NCI-H146 treated with DMSO at 0.1 percent for 48 hours (cell line): ENCODE results near the gene SIN3B.
A peak's percentile ranks its signal among the peaks of the same experiment; 100 is the strongest.

Experiments used
- DNase-seq: peaks from one replicate; lab custom pipeline; 2025; ENCODE audit not compliant: unreplicated experiment; lab: John Stamatoyannopoulos, UW

Gene SIN3B

GRCh38 chr19:16825312-16826052 lies 3.7 kb upstream of the SIN3B start:
- peak; percentile 14 for DNase-seq

GRCh38 chr19:16829822-16830289 lies 658 bp downstream of the SIN3B start:
- no peak for DNase-seq

GRCh38 chr19:16830679-16831078 lies 1.5 kb downstream of the SIN3B start:
- DNase-seq = no peak

- DNase-seq = no peak
Observed at GRCh38 chr19:16831531-16831930, 2.3 kb downstream of the SIN3B start.

GRCh38 chr19:16834747-16835146 lies 5.5 kb downstream of the SIN3B start:
- no peak for DNase-seq

- no peak for DNase-seq
Observed at GRCh38 chr19:16836115-16837034, 7.2 kb downstream of the SIN3B start.

- DNase-seq = no peak
Observed at GRCh38 chr19:16837035-16837362, 7.8 kb downstream of the SIN3B start.

GRCh38 chr19:16841391-16841926 lies 12.3 kb downstream of the SIN3B start:
- no peak for DNase-seq

GRCh38 chr19:16846901-16847300 lies 17.7 kb downstream of the SIN3B start:
- DNase-seq = no peak

- DNase-seq = no peak
Observed at GRCh38 chr19:16847430-16847829, 18.2 kb downstream of the SIN3B start.

- no peak for DNase-seq
Observed at GRCh38 chr19:16849168-16849567, 20.0 kb downstream of the SIN3B start.

- DNase-seq = no peak
Observed at GRCh38 chr19:16850133-16850532, 20.9 kb downstream of the SIN3B start.

- DNase-seq = no peak
Observed at GRCh38 chr19:16851031-16851712, 22.0 kb downstream of the SIN3B start.

- DNase-seq = no peak
Observed at GRCh38 chr19:16853066-16853465, 23.9 kb downstream of the SIN3B start.

- DNase-seq = no peak
Observed at GRCh38 chr19:16856091-16856490, 26.9 kb downstream of the SIN3B start.

- DNase-seq = no peak
Observed at GRCh38 chr19:16859626-16860025, 30.4 kb downstream of the SIN3B start.

- no peak for DNase-seq
Observed at GRCh38 chr19:16860118-16860517, 30.9 kb downstream of the SIN3B start.

- DNase-seq = no peak
Observed at GRCh38 chr19:16861011-16861410, 31.8 kb downstream of the SIN3B start.

GRCh38 chr19:16861834-16862233 lies 32.6 kb downstream of the SIN3B start:
- DNase-seq = no peak

GRCh38 chr19:16862826-16863415 lies 33.7 kb downstream of the SIN3B start:
- DNase-seq = no peak

GRCh38 chr19:16867211-16867610 lies 38.0 kb downstream of the SIN3B start:
- no peak for DNase-seq
